GM21447 (cell line): ENCODE data around the gene FSD1.
A peak's percentile ranks its signal among the peaks of the same experiment; 100 is the strongest.
"Not testable (repeated sequence)": the region's sequence is repeated elsewhere in the genome, so short reads cannot be mapped to it uniquely, and the experiment has no call there.

Experiments
- ATAC-seq: cut with Tn5 transposase; IDR thresholded peaks from one replicate; pipeline ENCODE4 v1.9.1; 2021; ENCODE audit not compliant: unreplicated experiment

Gene FSD1

GRCh38 chr19:4342314-4342614, 37.9 kb downstream of the FSD1 start:
- ATAC-seq, result no peak

GRCh38 chr19:4342615-4343369, 38.4 kb downstream of the FSD1 start:
- peak; percentile 82 for ATAC-seq

GRCh38 chr19:4343370-4344307, 39.2 kb downstream of the FSD1 start, which contains the start of gene MPND:
Gene MPND (plus strand): TSS chr19:4343562. CDS start chr19:4343594, 32 bp downstream.
- ATAC-seq, result peak; percentile 41

- ATAC-seq, result no peak
These were observed 41.1 kb downstream of the FSD1 start for GRCh38 chr19:4345342-4346019.

GRCh38 chr19:4346020-4346383, 41.6 kb downstream of the FSD1 start:
- ATAC-seq, result no peak

GRCh38 chr19:4347521-4347920, 43.1 kb downstream of the FSD1 start:
- no peak for ATAC-seq

GRCh38 chr19:4349225-4349624, 44.8 kb downstream of the FSD1 start:
- not testable (repeated sequence) for ATAC-seq

- ATAC-seq, result no peak
These were observed 45.7 kb downstream of the FSD1 start for GRCh38 chr19:4350111-4350510.

- no peak for ATAC-seq
These were observed 46.3 kb downstream of the FSD1 start for GRCh38 chr19:4350726-4351125.

GRCh38 chr19:4352701-4353121, 48.3 kb downstream of the FSD1 start:
- ATAC-seq, result no peak

- no peak for ATAC-seq
These were observed 49.9 kb downstream of the FSD1 start for GRCh38 chr19:4354282-4354681.

GRCh38 chr19:4354897-4355296, 50.5 kb downstream of the FSD1 start:
- ATAC-seq, result no peak

- ATAC-seq, result no peak
These were observed 52.8 kb downstream of the FSD1 start for GRCh38 chr19:4357095-4357797.

- no peak for ATAC-seq
These were observed 53.5 kb downstream of the FSD1 start for GRCh38 chr19:4357921-4358326.

- no peak for ATAC-seq
These were observed 54.6 kb downstream of the FSD1 start for GRCh38 chr19:4358709-4359626.

- ATAC-seq, result no peak
These were observed 55.2 kb downstream of the FSD1 start for GRCh38 chr19:4359627-4360000.

GRCh38 chr19:4360081-4360569, 55.7 kb downstream of the FSD1 start:
- no peak for ATAC-seq

- ATAC-seq, result no peak
These were observed 56.3 kb downstream of the FSD1 start for GRCh38 chr19:4360641-4361151.
